ENCODE results near the gene PPP1R36. TPM values are rescaled to one million over a fixed set of nuclear protein-coding genes. Genes with fewer than 3 reads are reported as not detected.

The PPP1R36 gene
- total and polyA plus RNA-seq, 2 of the 8 experiments (the other 6 are each of a cell fraction or from before 2014, with no cell fraction given): 0.39 to 0.93 TPM

DNA sequence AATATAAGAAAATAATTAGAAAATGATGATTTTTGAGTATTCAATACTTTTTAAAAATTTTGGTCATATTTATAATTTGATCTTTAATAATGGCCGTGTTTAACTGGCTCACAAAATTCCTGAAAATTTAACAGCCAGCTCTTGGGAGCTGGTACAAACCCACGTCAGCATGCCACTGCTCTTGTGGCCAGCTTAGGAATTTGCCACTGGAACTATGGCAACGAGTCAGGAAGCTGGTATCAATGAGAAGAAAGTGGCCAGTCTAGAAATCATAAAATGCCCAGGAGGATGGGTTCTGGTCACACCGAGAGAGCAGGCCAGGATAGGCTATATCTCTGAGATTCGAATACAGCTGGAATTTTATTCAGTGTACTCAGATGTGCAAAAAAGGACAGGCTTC, 82.3 kb downstream of the PPP1R36 start:
- Histone ChIP-seq H3K79me2 (ENCODE audit: control insufficient read depth in 1 of 2, insufficient read depth in 2 of 2, low read length in 2 of 2) (no peaks in the 10 kb centered on the region), H2AFZ (ENCODE audit: low read length) (no peak overlapping the region), H3K23me2 (ENCODE audit: low read depth, low read length) (no peaks in the 10 kb centered on the region), H3K56ac (replicated peaks; ENCODE audit: insufficient read length, low read depth, low read length) (no peak overlapping the region), H2BK5ac (ENCODE audit: low read depth, low read length) (no peak overlapping the region), H3K36me3 (ENCODE audit: control insufficient read depth in 2 of 4, insufficient read depth in 4 of 4, low read length in 3 of 4) (no peaks in the 10 kb centered on the region), H3K4ac (replicated peaks; ENCODE audit: insufficient read length, low read depth, low read length) (no peak overlapping the region), H2BK12ac (ENCODE audit: low read depth, low read length) (no peak overlapping the region), H3K4me2 (ENCODE audit: insufficient read depth in 1 of 2, low read depth in 2 of 2, low read length in 2 of 2) (no peak overlapping the region), H4K91ac (replicated peaks; ENCODE audit: insufficient read length, low read length) (no peak overlapping the region), H2BK15ac (ENCODE audit: low read length) (no peak overlapping the region), H3K14ac (ENCODE audit: insufficient read length) (no peak overlapping the region), H3K79me1 (ENCODE audit: low read depth, low read length) (no peaks in the 10 kb centered on the region), H2AK5ac (ENCODE audit: low read depth, low read length) (no peak overlapping the region), H4K5ac (ENCODE audit: insufficient read length, low read depth, low read length) (no peak overlapping the region), H3K18ac (ENCODE audit: extremely low read depth, low read length) (no peak overlapping the region), H3K9ac (replicated peaks in 1 of 4; ENCODE audit: extremely low read depth in 1 of 4, low read depth in 3 of 4, low read length in 3 of 4) (no peak overlapping the region), H3K4me1 (replicated peaks in 1 of 4; ENCODE audit: control insufficient read depth in 3 of 4, insufficient read depth in 4 of 4, low read length in 3 of 4) (peaks cover 0 to 9% (median 3%) of the 10 kb centered on the region in 4 experiments; a peak in 5 of 7 replicates), H4K20me1 (replicated peaks in 1 of 2; ENCODE audit: control insufficient read depth in 1 of 2, insufficient read depth in 2 of 2, low read length in 2 of 2) (no peaks in the 10 kb centered on the region), H3K27me3 (replicated peaks in 1 of 4; ENCODE audit: control insufficient read depth in 3 of 4, extremely low read depth in 1 of 4, insufficient read depth in 3 of 4, low read length in 3 of 4) (no peaks in the 10 kb centered on the region), H2BK20ac (ENCODE audit: low read length) (no peak overlapping the region), H3K9me3 (ENCODE audit: insufficient read depth in 2 of 2, low read depth in 1 of 2, low read length in 1 of 2) (no peaks in the 10 kb centered on the region), H2BK120ac (replicated peaks; ENCODE audit: low read depth, low read length) (no peak overlapping the region), H4K8ac (ENCODE audit: extremely low read depth, insufficient read depth, low read length) (no peak overlapping the region), H3K23ac (ENCODE audit: insufficient read length) (no peak overlapping the region), H3K4me3 (ENCODE audit: extremely low read depth in 1 of 4, insufficient read depth in 2 of 4, low read depth in 3 of 4, low read length in 4 of 4) (no peak overlapping the region), H3K27ac (ENCODE audit: low read depth, low read length) (no peak overlapping the region)
- POLR2A ChIA-PET (ENCODE audit: partially characterized antibody): interaction anchor here (1.4 to 1.5 kb wide), 2 partner anchors 90 to 128 kb away, joined by 3 read pairs; partner anchors contain the start of gene ZBTB1
- DNase-seq (ENCODE audit: low read depth in 1 of 2, low spot score in 2 of 2): no peak
- TF ChIP-seq RNF2 (IDR thresholded peaks at IDR 0.05; ENCODE audit: borderline replicate concordance, low read depth, low read length, missing control alignments, poor library complexity, severe bottlenecking): no peak
- peak; percentile 37; the same call in 1 of the 2 replicates for TF ChIP-seq EGR1 (IDR thresholded peaks at IDR 0.05; ENCODE audit: borderline replicate concordance, low read depth, low read length)
- WGBS, 2 experiments (ENCODE audit: extremely low coverage in 1 of 2, insufficient coverage in 1 of 2, insufficient read length in 1 of 2, insufficient replicate concordance in 2 of 2, low coverage in 1 of 2, low lambda C conversion rate in 2 of 2, missing lambda C conversion rate in 1 of 2): 89% methylated on average over 5 of the region's 5 CpGs; no CpG with 5 or more reads in 1 of the 2 experiments
- CTCF ChIA-PET (ENCODE audit: partially characterized antibody): interaction anchor here (1.1 kb wide), 1 partner anchor 82 kb away, joined by 3 read pairs; no protein-coding TSS in a partner anchor
- no peak for FAIRE-seq
